HepG2 (cell line): ENCODE measurements around the gene RASSF4. TPM values are rescaled to one million over a fixed set of nuclear protein-coding genes. Genes with fewer than 3 reads are reported as not detected.

Experiments
- ATAC-seq: fragments of 200-7000 bp; cut with Tn5 transposase; 3 replicates; pipeline ENCODE4 v1.9.1; 2020; ENCODE audit warnings: mild to moderate bottlenecking, moderate library complexity
- BruUV-seq: library from RNA; stranded (reverse); fragments of 400-500 nt; replicated peaks from 2 replicates; lab custom pipeline; 2021; lab: Mats Ljungman, UMichigan
- CTCF ChIA-PET: fragments of 300-600 bp; formaldehyde crosslinking; extraction: SDS; loops from one replicate; lab custom pipeline; 2021; ENCODE audit warnings: low total read pairs, inconsistent platforms, low intra/inter-chr PET ratio; lab: Yijun Ruan, JAX
- POLR2A ChIA-PET: fragments of 350-600 bp; sonication (Branson Sonifier 250); formaldehyde crosslinking; loops from one replicate; lab custom pipeline; 2020; ENCODE audit warnings: antibody characterized with exemption, inconsistent platforms; lab: Yijun Ruan, JAX
- DNase-seq: peaks from one replicate; pipeline ENCODE4 v3.0.0-alpha.2; 2015; ENCODE audit warnings: low spot score
- FAIRE-seq: peaks from 3 replicates; lab custom pipeline; 2011; peaks lifted over from hg19 to GRCh38; lab: Jason Lieb, UNC
- H2AFZ ChIP-seq: one replicate; pipeline ENCODE4 v1.6.1; 2011; ENCODE audit warnings: low read length, inconsistent platforms
- H3K27ac ChIP-seq: fragments of 300-600 bp; 3 replicates; pipeline ENCODE4 v1.8.0; 2011; ENCODE audit warnings: mixed run types, mild to moderate bottlenecking, mixed read lengths, low read length, inconsistent platforms; ENCODE audit not compliant: insufficient read depth; ENCODE audit errors: extremely low read length
- H3K27me3 ChIP-seq, 2 experiments: fragments of 200-600 bp in 1 of 2; 2 replicates in 1 of 2; 3 replicates in 1 of 2; pipeline versions ENCODE4 v1.6.0 to v1.8.0; 2011; ENCODE audit warnings: low read length in 2 of 2, mild to moderate bottlenecking in 2 of 2, moderate library complexity in 2 of 2, inconsistent platforms in 1 of 2; ENCODE audit not compliant: insufficient read depth in 2 of 2, control insufficient read depth in 1 of 2
- H3K36me3 ChIP-seq, 2 experiments: fragments of 200-600 bp in 1 of 2; replicated peaks in 1 of 2; 2 replicates in 1 of 2; 3 replicates in 1 of 2; pipeline versions ENCODE4 v1.5.1 to v1.8.0; 2011; ENCODE audit warnings: low read length in 2 of 2, inconsistent platforms in 1 of 2; ENCODE audit not compliant: insufficient read depth in 2 of 2, control insufficient read depth in 1 of 2
- H3K4me1 ChIP-seq: 2 replicates; pipeline ENCODE4 v1.5.1; 2012; ENCODE audit warnings: low read length, inconsistent platforms; ENCODE audit not compliant: insufficient read depth
- H3K4me2 ChIP-seq: 2 replicates; pipeline ENCODE4 v1.6.0; 2011; ENCODE audit warnings: low read depth, low read length, inconsistent platforms
- H3K4me3 ChIP-seq, 3 experiments: fragments of 200-600 bp in 1 of 3; sonication (generic), shearing (Covaris generic) in 1 of 3; replicated peaks in 1 of 3; 2 replicates each; pipeline ENCODE4 v1.5.1; 2011 to 2016; ENCODE audit warnings: low read length in 3 of 3, inconsistent platforms in 2 of 3, low read depth in 2 of 3, mild to moderate bottlenecking in 2 of 3, control low read depth in 1 of 3, mixed read lengths in 1 of 3; ENCODE audit not compliant: insufficient read depth in 1 of 3
- H3K79me2 ChIP-seq: one replicate; pipeline ENCODE4 v1.6.1; 2011; ENCODE audit warnings: low read length, inconsistent platforms; ENCODE audit not compliant: insufficient read depth
- H3K9ac ChIP-seq: 2 replicates; pipeline ENCODE4 v1.6.0; 2011; ENCODE audit warnings: mild to moderate bottlenecking, low read depth, low read length, inconsistent platforms; ENCODE audit not compliant: insufficient read depth
- H3K9me3 ChIP-seq: 2 replicates; pipeline ENCODE4 v1.5.1; 2012; ENCODE audit warnings: mild to moderate bottlenecking, low read length
- H4K20me1 ChIP-seq: 2 replicates; pipeline ENCODE4 v1.6.0; 2011; ENCODE audit warnings: inconsistent platforms, mild to moderate bottlenecking, low read length, moderate library complexity; ENCODE audit not compliant: insufficient read depth
- CEBPB ChIP-seq: IDR thresholded peaks from 2 replicates; pipeline ENCODE4 v1.6.1; 2011; ENCODE audit warnings: low read depth, low read length, improper control_type of control experiment, borderline replicate concordance
- CHD4 ChIP-seq: fragments of 200-600 bp; sonication (generic); IDR thresholded peaks from 2 replicates; pipeline ENCODE4 v1.7.0; 2017; ENCODE audit warnings: mild to moderate bottlenecking, low read length, borderline replicate concordance
- GATA4 ChIP-seq: sonication (generic); IDR thresholded peaks from 2 replicates; pipeline ENCODE4 v1.6.1; 2016; ENCODE audit warnings: antibody characterized with exemption, low read depth, borderline replicate concordance
- SRSF9 ChIP-seq: fragments of 200-400 bp; formaldehyde crosslinking; IDR thresholded peaks from 2 replicates; pipeline ENCODE4 v1.6.1; 2018; ENCODE audit warnings: borderline replicate concordance, mild to moderate bottlenecking, low read depth, low read length; ENCODE audit not compliant: insufficient read depth, poor library complexity, severe bottlenecking
- ZBTB7B ChIP-seq: sonication (generic); formaldehyde crosslinking; IDR thresholded peaks from 2 replicates; pipeline ENCODE4 v1.4.0; 2020; ENCODE audit warnings: missing genetic modification reagents
- ZNF484 ChIP-seq: sonication (generic); formaldehyde crosslinking; IDR thresholded peaks from 2 replicates; pipeline ENCODE4 v1.5.1; 2020; ENCODE audit warnings: mild to moderate bottlenecking, low read depth, missing genetic modification reagents, borderline replicate concordance
- ZNF775 ChIP-seq: sonication (generic); formaldehyde crosslinking; IDR thresholded peaks from 2 replicates; pipeline ENCODE4 v1.4.0; 2020; ENCODE audit warnings: missing genetic modification reagents, mild to moderate bottlenecking, moderate library complexity, borderline replicate concordance
- ZNF878 ChIP-seq: sonication (generic); formaldehyde crosslinking; IDR thresholded peaks from 2 replicates; pipeline ENCODE4 v1.8.1; 2023; ENCODE audit warnings: mild to moderate bottlenecking, missing genetic modification reagents, moderate library complexity
- in situ Hi-C: cut with HindIII; loops from 2 replicates; pipeline ENCODE4 v1.10.0; 2017; ENCODE audit warnings: low pct_unique_long_range_greater_than_20kb; ENCODE audit not compliant: extremely low pct_ligation_motif_present
- intact Hi-C: fragments of 100-400 bp; cut with micrococcal nuclease; formaldehyde crosslinking; loops from one replicate; pipeline ENCODE4 v1.10.0; 2022; ENCODE audit not compliant: unreplicated experiment
- polyA plus RNA-seq, 8 experiments: library from polyadenylated mRNA; depleted of rRNA in 3 of 8; stranded (reverse) in 7 of 8; unstranded in 1 of 8; fragments of >200 nt; fragmentation: Illumina TruSeq in 4 of 8; extraction: Trizol in 4 of 8; gene quantifications; 2 replicates each; pipeline versions ENCODE4 v1.2.1 to v1.2.3, GENCODE V29; 2011 to 2016; ENCODE audit warnings: low read depth in 4 of 8, missing spikeins in 1 of 8, mixed read lengths in 1 of 8; ENCODE audit not compliant: insufficient read depth in 1 of 8
- total RNA-seq, 5 experiments: library from RNA; depleted of rRNA; stranded (reverse); fragments of >200 nt; fragmentation: Illumina TruSeq; extraction: Trizol; gene quantifications; 2 replicates each; pipeline ENCODE4 v1.2.3, GENCODE V29; 2016; ENCODE audit warnings: low read depth in 1 of 5
- TF ChIP-seq, protein P1 (sequence below): sonication (generic); formaldehyde crosslinking; IDR thresholded peaks from 2 replicates; pipeline ENCODE4 v1.5.0; 2020; ENCODE audit warnings: mild to moderate bottlenecking, missing genetic modification reagents, borderline replicate concordance

RASSF4 gene
- total and polyA plus RNA-seq, 2 of the 13 experiments (the other 11 are each of a cell fraction or from before 2014, with no cell fraction given) = 34.0 to 51.7 TPM

DNA sequence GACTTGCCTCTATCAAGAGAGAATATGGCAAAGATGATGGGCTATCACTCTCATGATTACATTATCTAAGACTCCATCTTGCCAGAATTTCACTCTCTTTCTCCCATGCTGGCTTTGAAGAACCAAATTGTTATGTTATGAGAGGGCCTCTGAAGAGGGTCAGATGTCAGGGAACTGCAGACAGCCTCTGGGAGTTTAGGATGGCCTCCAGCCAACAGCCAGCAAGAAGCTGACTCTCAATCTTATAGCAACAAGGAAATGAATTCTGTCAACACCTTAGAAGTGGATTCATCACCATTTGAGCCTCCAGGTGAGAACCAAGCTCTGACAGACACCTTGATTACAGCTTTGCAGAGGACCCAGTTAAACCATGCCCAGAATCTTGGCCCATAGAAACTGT lies 74.7 kb downstream of the RASSF4 start:
- H3K9me3 ChIP-seq = no peaks in the 10 kb centered on the region
- no peaks in the 10 kb centered on the region for H3K4me1 ChIP-seq
- H3K27me3 ChIP-seq = no peaks in the 10 kb centered on the region; a peak in 1 of 5 replicates
- H3K9ac ChIP-seq = no peak overlapping the region
- CTCF ChIA-PET = no interaction called here
- no peak overlapping the region for H3K27ac ChIP-seq
- H3K4me3 ChIP-seq = no peak overlapping the region
- BruUV-seq = no TSS peak
- no peaks in the 10 kb centered on the region for H3K36me3 ChIP-seq
- H3K79me2 ChIP-seq = no peaks in the 10 kb centered on the region
- H2AFZ ChIP-seq = no peak overlapping the region
- no peak overlapping the region for H3K4me2 ChIP-seq
- no peak for DNase-seq
- in situ Hi-C loops (no loop called here), intact Hi-C loops (no loop called here)
- POLR2A ChIA-PET = no interaction called here
- H4K20me1 ChIP-seq = no peaks in the 10 kb centered on the region
- no peak for ATAC-seq
- TF ChIP-seq CHD4 = no peak
- TF ChIP-seq ZBTB7B = no peak
- TF ChIP-seq SRSF9 = no peak
- no peak for TF ChIP-seq ZNF775 (CRISPR knock-in tag)
- no peak for TF ChIP-seq GATA4
- TF ChIP-seq ZNF484 = no peak
- no peak for TF ChIP-seq ZNF878 (CRISPR knock-in tag)
- FAIRE-seq = no peak

DNA sequence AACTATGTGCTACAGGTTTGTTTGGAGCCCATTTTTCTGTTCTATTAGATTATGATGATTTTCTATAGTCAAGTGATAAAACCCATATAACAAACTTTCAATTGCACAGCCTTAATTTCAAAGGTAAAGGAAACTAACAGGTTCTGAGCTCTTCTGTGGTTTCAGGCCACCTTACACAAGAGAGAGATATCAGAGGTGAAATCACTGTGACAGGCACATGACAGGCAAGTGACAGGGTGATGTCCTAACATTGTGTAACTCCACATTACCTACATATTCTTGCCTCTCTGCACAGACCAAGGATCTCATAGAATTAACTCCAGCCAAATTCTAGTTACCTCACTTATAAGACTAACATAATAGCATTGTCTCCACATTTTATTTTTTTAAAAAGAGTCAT lies 76.1 kb downstream of the RASSF4 start:
- Histone ChIP-seq H3K27me3 (no peaks in the 10 kb centered on the region; a peak in 1 of 5 replicates), H4K20me1 (no peaks in the 10 kb centered on the region), H3K79me2 (no peaks in the 10 kb centered on the region), H3K27ac (no peak overlapping the region), H3K9ac (no peak overlapping the region), H3K4me1 (no peaks in the 10 kb centered on the region), H3K9me3 (no peaks in the 10 kb centered on the region), H3K36me3 (no peaks in the 10 kb centered on the region), H3K4me3 (no peak overlapping the region), H3K4me2 (no peak overlapping the region), H2AFZ (no peak overlapping the region)
- no TSS peak for BruUV-seq
- ChIA-PET POLR2A (no interaction called here), CTCF (no interaction called here)
- in situ Hi-C loops = no loop called here
- ATAC-seq (no peak), FAIRE-seq (no peak), DNase-seq (no peak)
- peak; percentile 14; the same call in 1 of the 2 replicates for TF ChIP-seq CEBPB
- TF ChIP-seq, protein P1, sequence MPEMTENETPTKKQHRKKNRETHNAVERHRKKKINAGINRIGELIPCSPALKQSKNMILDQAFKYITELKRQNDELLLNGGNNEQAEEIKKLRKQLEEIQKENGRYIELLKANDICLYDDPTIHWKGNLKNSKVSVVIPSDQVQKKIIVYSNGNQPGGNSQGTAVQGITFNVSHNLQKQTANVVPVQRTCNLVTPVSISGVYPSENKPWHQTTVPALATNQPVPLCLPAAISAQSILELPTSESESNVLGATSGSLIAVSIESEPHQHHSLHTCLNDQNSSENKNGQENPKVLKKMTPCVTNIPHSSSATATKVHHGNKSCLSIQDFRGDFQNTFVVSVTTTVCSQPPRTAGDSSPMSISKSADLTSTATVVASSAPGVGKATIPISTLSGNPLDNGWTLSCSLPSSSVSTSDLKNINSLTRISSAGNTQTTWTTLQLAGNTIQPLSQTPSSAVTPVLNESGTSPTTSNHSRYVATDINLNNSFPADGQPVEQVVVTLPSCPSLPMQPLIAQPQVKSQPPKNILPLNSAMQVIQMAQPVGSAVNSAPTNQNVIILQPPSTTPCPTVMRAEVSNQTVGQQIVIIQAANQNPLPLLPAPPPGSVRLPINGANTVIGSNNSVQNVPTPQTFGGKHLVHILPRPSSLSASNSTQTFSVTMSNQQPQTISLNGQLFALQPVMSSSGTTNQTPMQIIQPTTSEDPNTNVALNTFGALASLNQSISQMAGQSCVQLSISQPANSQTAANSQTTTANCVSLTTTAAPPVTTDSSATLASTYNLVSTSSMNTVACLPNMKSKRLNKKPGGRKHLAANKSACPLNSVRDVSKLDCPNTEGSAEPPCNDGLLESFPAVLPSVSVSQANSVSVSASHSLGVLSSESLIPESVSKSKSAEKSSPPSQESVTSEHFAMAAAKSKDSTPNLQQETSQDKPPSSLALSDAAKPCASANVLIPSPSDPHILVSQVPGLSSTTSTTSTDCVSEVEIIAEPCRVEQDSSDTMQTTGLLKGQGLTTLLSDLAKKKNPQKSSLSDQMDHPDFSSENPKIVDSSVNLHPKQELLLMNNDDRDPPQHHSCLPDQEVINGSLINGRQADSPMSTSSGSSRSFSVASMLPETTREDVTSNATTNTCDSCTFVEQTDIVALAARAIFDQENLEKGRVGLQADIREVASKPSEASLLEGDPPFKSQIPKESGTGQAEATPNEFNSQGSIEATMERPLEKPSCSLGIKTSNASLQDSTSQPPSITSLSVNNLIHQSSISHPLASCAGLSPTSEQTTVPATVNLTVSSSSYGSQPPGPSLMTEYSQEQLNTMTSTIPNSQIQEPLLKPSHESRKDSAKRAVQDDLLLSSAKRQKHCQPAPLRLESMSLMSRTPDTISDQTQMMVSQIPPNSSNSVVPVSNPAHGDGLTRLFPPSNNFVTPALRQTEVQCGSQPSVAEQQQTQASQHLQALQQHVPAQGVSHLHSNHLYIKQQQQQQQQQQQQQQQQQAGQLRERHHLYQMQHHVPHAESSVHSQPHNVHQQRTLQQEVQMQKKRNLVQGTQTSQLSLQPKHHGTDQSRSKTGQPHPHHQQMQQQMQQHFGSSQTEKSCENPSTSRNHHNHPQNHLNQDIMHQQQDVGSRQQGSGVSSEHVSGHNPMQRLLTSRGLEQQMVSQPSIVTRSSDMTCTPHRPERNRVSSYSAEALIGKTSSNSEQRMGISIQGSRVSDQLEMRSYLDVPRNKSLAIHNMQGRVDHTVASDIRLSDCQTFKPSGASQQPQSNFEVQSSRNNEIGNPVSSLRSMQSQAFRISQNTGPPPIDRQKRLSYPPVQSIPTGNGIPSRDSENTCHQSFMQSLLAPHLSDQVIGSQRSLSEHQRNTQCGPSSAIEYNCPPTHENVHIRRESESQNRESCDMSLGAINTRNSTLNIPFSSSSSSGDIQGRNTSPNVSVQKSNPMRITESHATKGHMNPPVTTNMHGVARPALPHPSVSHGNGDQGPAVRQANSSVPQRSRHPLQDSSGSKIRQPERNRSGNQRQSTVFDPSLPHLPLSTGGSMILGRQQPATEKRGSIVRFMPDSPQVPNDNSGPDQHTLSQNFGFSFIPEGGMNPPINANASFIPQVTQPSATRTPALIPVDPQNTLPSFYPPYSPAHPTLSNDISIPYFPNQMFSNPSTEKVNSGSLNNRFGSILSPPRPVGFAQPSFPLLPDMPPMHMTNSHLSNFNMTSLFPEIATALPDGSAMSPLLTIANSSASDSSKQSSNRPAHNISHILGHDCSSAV (CRISPR knock-in tag) = no peak
- intact Hi-C loops = no loop called here
